T follicular helper cell (primary cell): ENCODE data around the gene CXorf58.
"Not testable (repeated sequence)": the region's sequence is repeated elsewhere in the genome, so short reads cannot be mapped to it uniquely, and the experiment has no call there.

ENCODE experiments used
- DNase-seq: peaks from one replicate; pipeline ENCODE4 v3.0.0-alpha.2; 2020; ENCODE audit warnings: low read depth
- total RNA-seq, 2 experiments: gene quantifications; one replicate each; lab custom pipeline; 2026; lab: John Stamatoyannopoulos, UW

Gene CXorf58, protein sequence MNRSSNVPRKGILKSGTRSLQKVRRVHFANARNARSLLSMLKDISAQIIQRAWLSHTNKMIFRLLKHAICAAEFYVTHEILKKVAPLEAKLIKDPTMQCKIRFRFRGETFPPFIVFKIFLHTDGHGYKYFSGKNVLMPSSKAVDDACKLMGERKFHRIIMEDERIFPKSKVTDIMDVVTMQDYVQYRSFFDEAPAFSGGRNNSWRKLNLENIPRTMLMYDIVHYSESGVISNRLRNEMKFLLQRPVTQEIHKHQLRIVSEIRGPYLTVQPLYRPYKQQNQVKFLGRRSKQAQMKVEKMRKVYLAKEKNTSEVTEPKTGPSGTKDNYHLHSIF
- total RNA-seq: 0 to 0.18 reads per million in 2 experiments

DNA sequence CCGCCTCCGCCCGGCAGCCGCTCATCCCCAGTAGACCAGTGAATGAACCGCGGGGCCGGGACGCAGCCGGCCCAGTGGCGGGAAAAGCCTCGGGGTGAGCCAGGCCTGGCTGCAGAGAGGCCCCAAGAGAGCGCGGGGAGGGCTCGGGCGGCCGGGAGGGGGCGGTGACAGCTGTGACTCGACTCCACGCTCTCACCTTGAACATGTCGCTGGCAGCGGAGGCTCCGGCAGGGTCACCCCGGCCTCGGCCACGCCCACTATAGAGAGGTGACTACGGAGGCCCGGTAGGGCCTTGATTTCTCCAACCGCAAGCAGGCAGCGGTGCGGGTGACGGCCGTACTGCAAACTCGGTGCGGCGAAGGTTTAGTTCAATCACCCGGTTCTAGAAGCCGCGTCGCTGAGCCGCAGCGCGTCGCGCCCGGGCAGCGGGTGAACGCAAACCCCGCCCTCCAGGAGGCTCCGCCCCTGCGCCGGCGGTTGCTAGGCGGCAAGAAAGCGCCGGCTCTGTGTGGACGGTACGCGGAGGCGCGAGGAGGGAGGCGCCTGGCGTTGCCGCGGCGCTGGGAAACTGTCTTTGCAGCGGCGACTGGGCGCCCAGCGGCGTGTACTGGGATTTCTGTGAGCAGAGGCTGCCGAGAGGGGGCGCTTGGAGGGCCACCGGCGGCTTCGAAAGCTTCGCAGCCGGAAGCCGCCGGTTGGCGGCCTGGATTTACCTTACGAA lies at the start of gene CXorf58, which contains the start of gene APOO:
Gene CXorf58 (plus strand): TSS at position 509 of the 721 bp plus-strand sequence. CDS start 2,297 bp downstream, outside the sequence.
Gene APOO (minus strand): TSS at position 441 of the 721 bp plus-strand sequence. CDS start 236 bp downstream, at position 205.
- peak; percentile 85 for DNase-seq

DNA sequence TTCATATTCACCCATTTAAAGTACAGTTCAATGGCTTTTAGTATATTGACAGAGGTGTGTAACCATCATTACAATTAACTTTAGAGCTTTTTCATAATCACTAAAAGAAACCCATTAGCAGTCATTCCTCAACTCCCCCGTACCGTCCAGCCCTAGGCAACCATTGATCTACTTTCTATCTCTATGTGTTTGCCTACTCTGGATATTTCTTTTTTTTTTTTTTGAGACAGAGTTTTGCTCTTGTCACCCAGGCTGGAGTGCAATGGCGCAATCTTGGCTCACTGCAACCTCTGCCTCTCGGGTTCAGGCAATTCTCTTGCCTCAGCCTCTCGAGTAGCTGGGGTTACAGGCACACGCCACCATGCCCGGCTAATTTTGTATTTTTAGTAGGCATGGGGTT lies 48.6 kb upstream of the CXorf58 start:
- not testable (repeated sequence) for DNase-seq

DNA sequence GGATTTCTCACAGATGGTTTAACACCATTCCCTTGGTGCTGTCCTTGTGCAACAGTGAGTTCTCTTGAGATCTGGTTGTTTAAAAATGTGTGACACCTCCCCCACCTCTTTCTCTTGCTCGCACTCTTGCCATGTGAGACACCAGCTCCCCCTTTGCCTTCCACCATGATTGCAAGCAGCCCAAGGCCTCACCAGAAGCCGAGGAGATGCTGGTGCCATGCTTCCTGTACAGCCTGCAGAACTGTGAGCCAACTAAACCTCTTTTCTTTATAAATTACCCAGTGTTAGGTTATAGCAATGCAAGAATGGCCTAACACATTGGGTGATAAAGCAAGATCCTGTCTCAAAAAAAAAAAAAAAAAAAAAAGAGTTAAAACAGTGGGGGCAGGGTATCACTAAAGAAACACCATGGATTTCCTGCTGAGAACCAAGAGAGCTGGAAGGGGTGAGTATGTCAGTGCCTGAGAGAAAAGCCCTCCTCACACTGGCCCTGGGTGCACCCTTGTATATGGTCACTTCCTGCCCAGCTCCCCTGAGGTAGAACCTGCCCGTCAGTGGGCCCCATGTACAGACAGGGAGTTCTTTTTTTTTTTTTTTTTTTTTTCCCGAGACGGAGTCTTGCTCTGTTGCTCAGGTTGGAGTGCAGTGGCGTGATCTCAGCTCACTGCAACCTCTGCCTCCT lies 46.5 kb upstream of the CXorf58 start:
- no peak for DNase-seq

DNA sequence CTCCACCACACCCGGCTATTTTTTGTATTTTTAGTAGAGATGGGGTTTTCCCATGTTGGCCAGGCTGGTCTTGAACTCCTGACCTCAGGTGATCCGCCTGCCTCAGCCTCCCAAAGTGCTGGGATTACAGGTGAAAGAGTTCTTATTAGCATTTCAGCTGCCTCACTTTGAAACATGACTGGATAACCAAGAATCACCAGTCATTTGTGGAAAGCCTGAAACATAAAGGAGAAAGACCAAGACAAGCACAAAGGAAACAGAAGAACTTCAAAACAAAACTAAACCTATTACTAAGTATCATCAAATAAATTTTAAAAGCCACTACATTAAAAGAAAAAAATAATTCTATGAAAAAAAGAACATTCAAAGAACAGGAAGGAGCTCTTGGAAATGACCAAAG lies 45.9 kb upstream of the CXorf58 start:
- DNase-seq: not testable (repeated sequence)

DNA sequence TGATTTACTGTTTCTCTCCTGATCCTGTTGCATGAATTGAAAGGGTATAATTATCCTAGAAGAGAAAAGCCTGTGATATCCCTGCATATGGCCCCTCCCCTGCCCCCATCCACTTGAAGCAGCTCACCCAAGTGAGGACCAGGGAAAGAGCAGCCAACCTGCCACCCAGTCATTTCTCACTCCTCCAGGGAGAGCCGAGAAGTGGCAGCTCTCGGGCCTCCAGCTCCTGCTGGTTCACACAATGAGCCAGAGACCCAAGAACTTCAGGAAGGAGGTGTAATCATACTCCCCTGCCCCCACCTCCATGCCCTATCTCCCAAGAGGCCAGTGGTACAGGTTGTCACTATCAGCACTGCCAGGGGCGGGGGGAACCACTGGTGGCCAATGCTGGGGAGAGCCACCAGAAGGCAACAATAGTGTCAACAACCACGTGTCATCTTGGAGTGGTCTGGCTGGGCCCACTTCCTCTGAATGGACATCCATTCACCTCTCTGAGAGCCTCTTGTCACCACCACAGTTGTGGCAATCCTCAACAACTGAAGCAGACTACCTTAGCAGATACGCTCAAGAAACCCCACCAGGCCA lies 43.0 kb upstream of the CXorf58 start:
- no peak for DNase-seq

DNA sequence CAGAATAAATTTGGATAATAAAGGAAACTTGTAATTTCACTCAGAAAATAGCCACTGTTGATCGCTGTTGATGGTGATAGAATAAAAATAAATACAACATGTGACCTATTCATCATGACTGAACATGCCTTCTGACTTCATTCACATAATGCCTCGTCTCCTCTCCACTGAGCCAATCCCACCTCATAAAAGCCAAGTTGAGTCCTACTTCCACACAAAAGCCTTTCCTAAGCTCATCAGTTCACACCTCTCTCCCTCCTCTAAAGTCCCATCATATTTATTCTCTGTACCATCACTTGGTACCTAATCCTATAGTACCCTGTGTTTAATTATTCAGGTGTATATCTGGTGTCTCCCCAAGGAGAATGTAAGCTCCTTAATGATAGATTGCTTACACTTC lies 37.8 kb upstream of the CXorf58 start:
- DNase-seq: no peak

DNA sequence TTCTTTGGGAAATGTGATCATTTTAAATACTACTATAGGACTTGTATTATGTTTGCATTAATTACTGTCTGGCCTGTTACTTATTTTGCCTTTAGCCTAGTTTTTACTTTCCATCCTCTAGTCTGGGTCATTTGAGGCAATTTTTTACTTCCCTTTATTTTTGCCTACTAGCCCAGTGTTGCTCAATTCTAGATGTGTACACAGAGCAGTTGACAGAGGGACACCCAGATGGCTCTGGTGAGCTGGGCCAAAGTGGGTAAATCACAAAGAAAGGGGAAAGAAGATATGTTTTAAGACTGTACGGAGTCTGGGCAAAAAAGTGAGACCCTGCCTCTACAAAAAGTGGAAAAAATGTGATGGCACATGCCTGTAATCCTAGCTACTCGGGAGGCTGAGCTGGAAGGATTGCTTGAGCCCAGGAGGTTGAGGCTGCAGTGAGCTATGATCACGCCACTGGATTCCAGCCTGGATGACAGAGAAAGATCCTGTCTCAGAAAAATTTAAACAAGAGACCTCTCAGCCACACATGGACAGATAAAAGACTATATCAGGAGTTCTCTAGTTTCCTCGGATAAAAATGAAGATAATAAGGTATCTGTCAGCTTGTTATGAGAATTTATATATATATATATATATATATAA lies 35.8 kb upstream of the CXorf58 start:
- no peak for DNase-seq

DNA sequence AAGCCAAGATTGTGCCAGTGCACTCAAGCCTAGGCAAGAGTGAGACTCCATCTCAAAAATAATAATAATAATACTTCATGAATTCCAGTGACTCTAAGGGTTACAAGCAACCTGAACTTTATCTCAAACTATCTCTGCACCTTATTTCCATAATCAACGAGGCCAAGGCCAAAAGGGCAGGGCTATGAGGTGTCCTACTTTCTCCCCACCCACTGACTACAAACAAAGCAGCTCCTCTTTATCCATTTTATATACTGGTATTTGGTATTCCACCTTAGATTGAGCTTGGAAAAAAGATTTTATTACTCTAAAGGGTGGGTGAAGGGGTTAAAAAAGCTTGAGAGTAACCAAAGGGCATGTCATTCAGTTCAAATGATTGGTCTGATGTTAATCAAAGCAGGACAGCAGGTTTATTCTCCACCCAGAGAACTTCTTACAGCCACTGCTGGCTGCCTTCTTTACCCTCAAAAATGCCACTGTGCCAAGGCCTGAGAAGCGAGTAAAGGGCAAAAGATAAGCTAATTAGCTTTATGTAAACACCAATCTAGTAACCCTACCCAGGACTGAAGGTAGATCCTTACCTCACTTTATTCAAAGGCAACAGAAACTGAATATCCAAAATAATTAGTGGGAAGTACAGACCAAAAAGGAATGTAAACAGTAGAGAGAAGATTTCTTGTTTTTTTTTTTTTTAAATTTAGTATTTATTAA lies 28.3 kb upstream of the CXorf58 start:
- DNase-seq: no peak

DNA sequence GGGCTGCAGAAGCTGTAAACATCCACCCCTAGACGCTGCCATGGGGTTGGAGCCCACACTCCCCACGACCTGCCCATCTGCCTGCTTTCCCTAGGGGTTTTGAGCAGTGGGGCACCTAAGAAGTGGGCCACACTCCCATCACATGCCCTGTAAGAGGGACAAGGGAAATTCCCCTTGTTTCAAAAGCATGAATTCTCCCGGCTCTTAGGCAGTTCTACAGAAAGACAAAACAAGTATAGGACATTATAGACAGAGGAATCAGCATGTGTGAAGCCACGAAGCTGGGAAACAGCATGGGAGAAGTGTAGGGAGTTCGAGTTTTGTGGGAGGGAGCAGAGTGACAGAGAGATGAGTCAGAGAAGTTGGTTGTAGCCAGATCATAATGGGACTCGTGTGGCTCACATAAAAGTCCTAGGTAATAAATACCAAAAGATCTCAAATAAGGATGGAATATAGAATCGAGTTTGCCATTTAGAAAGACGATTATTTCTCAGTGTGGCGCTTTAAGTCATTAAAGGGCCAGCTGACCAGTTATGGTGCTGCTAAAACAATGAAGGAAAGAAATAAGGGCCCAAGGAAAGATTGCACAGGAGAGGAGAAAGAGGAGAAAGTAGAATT lies 24.0 kb upstream of the CXorf58 start:
- DNase-seq: no peak

DNA sequence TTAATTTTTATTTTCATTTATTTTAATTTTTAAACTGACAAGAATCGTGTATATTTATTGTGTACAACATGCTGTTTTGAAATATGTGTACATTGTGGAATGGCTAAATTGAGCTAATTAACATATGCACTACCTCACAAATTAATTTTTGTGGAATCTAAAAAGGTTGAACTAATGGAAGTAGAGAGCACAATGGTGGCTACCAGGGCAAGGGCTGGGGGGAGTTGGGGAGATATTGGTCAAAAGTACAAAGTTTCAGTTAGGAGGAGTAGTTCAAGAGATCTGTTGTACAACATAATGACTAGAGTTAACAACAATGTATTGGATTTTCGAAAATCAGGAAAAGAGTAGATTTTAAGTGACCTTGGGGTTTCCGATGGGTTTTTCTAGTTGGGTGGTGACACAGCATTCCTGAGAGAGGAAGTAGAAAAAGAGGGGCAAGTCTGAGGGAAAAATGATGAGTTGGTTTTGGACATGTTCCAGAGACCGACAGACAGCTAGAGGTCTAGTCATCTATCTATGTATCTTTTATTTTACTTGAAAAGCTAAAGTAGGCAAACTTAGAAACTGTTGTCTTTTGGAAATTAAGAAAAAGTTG lies 23.3 kb upstream of the CXorf58 start:
- no peak for DNase-seq

DNA sequence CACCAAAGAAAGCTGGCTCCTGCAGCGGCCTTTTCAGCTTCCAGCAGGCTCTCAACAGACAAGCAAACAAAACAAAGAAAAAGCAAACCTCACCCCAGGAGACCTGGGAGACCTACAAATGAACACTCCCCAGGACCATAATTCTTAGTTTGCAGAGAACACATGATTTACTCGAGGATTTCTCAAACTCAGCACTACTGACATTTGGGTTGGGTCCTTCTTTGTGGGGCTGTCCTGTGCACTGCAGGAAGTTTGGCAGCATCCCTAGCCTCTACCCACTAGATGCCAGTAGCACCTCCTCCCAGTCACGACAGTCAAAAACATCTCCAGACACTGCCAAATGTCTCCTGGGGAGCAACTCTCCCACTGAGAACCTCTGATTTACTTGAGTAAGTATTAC lies 22.0 kb upstream of the CXorf58 start:
- no peak for DNase-seq

DNA sequence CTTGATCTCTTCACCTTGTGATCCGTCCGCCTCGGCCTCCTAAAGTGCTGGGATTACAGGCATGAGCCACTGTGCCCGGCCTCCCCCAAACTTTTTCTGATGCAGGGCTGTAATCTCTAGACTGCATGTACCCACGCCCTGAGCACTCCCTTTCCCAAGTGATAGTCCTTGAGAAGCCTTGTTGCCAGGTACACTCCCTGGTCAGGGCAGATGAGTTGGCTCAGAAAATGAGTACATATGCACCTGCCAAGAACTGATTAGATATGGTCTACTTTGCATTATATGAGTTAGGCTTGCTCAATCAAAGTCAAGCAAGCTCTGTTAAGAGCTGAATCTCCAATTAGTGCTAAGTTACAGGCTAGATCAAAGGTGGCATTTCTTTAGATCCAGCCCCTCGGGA lies 20.4 kb upstream of the CXorf58 start:
- DNase-seq: no peak

DNA sequence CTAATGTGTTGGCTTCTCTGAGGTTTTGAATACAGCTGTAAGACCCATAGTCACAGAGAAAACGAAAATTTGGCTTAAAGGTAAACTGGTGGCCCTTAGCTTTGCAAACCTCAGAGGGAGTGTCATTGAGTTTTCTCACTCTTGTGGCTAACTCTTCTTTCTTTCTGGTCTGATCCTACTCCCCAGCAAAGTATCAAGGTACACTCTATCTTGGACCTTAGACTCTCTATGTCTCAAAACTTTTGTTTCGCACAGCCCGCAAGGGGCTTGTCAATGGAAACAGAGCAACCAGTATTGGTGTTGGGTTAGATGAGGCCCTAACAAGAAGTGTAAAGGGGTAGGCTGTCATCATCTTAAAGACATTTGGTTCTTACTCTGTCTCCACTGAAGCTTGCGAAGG lies 19.9 kb upstream of the CXorf58 start:
- DNase-seq: no peak

DNA sequence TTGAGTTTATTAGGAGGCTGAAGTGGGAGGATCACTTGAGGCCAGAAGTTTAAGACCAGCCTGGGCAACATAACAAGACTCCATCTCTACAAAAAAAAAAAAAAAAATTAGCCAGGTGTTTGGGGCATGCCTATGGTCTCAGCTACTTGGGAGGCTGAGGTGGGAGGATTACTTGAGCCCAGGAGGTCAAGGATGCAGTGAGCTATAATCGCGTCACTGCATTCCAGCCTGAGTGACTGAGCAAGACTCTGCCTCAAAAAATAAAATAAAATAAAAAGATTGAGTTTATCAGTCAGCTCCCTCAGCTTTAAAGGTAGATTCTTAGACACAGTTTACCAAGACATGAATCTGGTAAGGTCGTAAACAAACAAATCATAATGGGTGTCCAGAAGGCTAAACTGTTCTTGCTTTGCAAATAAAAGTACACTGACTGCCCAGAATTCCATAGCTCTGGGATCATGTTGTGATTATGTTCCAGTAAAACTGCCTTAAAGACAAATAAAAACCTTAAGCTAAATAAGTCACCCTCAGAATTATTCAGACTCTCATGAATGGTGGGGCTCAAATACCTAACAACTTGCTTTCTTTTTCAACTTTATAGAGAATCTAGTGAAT lies 18.8 kb upstream of the CXorf58 start:
- DNase-seq: no peak

DNA sequence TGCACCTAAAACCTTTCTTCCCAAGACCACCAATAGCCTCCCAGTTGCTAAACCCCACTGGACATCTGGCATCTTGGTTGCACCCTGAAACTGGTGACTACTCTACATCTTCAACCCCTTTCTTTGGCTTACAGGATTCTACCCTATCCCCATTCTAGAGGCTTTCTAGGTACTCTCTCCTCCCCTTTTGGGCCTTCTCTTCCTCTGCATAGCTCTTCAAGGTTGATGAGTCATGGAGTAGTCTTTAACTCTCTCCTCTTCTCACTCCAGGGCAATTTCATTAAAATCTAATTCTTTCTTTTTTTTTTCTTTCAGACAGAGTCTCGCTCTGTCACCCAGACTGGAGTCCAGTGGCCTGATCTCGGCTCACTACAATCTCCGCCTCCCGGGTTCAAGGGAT lies 16.9 kb upstream of the CXorf58 start:
- no peak for DNase-seq

DNA sequence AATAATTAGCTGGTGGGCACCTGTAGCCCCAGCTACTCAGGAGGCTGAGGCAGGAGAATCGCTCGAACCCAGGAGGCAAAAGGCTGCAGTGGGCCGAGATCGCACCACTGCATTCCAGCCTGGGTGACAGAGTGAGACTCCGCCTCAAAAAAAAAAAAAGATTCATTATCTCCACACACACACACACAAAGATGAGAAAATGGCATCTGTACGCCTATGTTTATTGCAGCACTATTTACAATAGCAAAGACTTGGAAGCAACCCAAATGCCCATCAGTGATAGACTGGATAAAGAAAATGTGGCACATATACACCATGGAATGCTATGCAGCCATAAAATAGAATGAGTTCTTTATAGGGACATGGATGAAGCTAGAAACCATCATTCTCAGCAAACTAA lies 12.8 kb upstream of the CXorf58 start:
- DNase-seq: not testable (repeated sequence)

DNA sequence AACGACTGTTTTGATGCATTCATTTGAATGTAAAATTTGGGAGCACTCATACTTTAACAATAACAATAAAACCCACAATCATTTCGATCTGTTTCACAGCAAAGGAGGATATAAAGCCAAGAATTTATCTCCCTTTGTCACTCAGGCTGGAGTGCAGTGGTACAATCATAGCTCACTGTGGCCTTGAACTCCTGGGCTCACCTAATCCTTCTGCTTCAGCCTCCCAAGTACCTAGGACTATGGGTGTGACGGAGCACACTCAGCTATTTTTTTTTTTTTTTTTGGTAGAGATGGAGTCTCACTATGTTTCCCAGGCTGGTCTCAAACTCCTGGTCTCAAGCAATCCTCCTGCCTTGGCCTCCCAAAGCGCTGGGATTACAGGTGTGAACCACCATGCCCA lies 11.3 kb upstream of the CXorf58 start:
- not testable (repeated sequence) for DNase-seq

DNA sequence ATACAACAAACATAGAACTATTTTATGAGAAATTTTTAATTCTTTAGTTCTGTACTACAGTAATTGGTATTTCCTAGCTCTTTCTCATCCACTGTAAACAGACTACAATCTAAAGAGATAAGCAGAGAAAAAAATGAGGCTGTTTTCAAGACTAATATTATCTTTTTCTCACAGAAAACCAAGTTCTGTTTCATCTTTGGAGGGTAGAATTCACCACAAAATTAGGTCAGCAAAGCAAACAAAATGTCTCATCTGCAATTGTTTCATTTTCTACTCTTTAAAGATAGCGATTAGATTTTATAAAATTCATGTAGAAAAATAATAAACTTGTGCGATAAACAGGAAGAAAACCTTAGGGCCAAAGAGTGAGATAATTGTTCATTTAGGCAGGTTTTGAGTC lies 10.8 kb upstream of the CXorf58 start:
- no peak for DNase-seq

DNA sequence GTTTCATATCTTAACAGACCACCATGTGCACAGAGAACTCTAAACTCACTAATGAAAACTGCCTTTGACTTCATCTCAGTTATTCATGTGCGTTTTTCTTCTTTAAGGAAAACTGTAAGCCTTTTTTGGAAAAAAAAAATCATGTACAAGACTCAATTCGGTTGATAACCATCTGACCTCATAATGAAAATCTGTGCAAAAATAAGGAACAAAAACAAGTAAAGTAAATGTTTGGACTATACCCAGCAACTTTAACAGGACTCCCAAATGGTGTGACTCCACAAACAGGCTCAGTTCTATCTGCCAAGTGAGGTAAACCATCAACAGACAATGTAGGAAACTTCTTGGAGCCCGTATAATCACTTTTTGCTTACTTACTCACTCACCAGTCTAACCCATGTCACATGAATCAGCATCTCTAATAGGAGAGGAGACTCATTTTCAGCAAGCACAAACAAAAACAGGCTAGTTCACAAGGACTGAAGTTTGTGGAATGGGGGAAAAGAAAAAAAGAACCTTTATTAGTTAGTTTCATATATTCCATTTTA lies 9.3 kb upstream of the CXorf58 start:
- no peak for DNase-seq
